Measurements from ENCODE around the gene NXPH1.

Gene NXPH1

GRCh38 chr7:8422177-8422576 is 11.2 kb upstream of the NXPH1 start:
- DNase-seq (ENCODE audit: low spot score): no peak

DNA sequence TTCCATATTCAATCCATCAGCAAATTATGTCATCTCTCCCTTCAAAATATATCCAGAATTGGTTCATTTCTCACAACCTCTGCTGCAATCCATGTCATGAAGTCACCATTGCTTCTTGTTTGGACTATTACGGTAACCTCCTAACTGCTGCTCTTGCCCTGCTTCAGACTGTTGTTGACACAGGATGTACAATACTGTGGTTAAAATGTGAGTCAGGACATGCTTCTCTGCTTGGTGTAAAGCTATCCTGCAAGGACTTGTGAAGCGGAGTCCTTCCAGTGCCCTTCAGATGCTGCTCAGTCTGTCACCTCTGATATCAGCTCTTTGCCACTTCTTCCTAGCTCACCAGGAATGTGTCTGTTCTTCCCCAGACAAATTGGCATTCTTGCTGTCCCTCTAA is 10.4 kb upstream of the NXPH1 start:
- no peak for DNase-seq (ENCODE audit: low spot score)
- no peak for TF ChIP-seq CTCF (IDR thresholded peaks at IDR 0.05; ENCODE audit: extremely low read depth, missing control alignments)

More at GRCh38 chr7:8422177-8422576, 11.2 kb upstream of the NXPH1 start:
- TF ChIP-seq CTCF (IDR thresholded peaks at IDR 0.05; ENCODE audit: extremely low read depth, missing control alignments): no peak

GRCh38 chr7:8425223-8425622 is 8.2 kb upstream of the NXPH1 start:
- TF ChIP-seq CTCF (IDR thresholded peaks at IDR 0.05; ENCODE audit: extremely low read depth, missing control alignments): no peak
- DNase-seq (ENCODE audit: low spot score): no peak

DNA sequence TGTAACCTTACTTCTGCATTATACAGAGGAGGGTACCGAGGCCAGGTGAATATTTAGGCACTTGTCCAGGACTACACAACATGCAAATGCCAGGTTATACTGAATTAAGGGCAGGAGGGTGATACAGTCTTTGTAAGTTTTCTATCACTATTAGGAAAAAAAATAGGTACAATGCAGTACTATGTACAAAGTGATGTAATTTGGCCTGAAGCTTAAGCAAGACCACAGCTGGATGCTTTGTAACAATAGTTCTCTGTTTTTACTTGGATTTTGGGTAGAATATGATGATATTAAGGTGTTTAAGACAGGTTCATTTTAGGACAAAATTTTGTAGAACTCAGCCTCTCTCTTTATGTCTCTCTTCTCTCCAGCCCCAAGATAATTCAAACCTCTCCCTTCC is 2.8 kb upstream of the NXPH1 start:
- no peak for DNase-seq (ENCODE audit: low spot score)
- TF ChIP-seq CTCF (IDR thresholded peaks at IDR 0.05; ENCODE audit: extremely low read depth, missing control alignments): no peak

GRCh38 chr7:8434290-8435002 is 1.0 kb downstream of the NXPH1 start:
- no peak for TF ChIP-seq CTCF (IDR thresholded peaks at IDR 0.05; ENCODE audit: extremely low read depth, missing control alignments)
- DNase-seq (ENCODE audit: low spot score): peak; percentile 36

DNA sequence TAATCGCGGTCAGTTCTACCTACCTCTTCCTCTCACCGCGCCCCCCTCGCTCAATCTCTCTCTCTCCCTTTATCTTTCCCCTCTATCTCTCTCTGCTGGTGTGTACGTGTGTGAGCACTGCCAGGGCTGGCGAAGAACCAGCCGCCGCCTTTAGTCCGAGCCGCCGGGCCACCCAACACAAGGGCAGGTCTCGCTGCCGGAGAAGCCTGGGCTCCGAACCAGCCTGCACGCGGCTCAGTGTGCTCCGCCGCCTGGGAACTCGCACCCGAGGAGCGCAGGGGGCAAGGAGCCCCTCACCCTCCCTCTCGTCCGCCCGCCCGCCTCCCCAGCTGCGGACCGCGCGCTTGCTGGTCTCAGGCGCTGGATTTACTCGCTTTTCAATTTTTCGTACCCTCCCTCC is 1.7 kb downstream of the NXPH1 start:
- no peak for DNase-seq (ENCODE audit: low spot score)
- TF ChIP-seq CTCF (IDR thresholded peaks at IDR 0.05; ENCODE audit: extremely low read depth, missing control alignments): no peak

- TF ChIP-seq CTCF (IDR thresholded peaks at IDR 0.05; ENCODE audit: extremely low read depth, missing control alignments): no peak
- no peak for DNase-seq (ENCODE audit: low spot score)
Measured at GRCh38 chr7:8435590-8436545, 2.5 kb downstream of the NXPH1 start.
